ENCODE measurements around the gene ELL.

DNA sequence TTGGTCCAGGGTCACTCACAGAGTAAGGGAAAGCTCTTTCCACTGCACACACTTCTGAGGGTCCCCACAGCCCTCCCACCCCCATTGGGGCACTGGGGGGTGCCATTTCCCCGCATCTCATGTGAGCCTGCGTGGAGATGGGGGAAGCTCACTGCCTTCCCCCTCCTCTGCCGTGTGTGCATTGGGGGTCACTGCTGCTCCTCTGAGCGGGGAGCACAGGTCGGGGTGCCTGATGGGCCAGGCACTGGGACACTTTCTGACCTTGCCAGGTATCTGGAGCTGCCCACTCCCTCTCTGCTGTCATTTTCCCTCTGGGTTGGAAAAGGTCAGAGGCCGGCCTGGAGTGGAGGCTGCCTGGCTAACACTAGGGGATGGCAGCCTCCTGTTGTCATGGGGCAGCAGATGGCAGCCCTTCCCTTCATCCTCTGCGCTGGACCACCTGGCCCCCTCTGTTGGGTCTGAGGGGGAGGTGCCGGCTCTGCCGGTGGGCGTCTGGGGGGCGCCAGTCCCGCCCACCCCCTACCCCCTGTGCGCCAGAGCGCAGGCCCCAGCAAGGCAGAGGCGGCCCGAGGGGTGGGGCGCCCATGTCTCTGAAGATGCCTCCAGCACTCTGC is 93.6 kb downstream of the ELL start:
- no peak for TF ChIP-seq POLR2A (IDR thresholded peaks at IDR 0.05)
- TF ChIP-seq, protein P1, sequence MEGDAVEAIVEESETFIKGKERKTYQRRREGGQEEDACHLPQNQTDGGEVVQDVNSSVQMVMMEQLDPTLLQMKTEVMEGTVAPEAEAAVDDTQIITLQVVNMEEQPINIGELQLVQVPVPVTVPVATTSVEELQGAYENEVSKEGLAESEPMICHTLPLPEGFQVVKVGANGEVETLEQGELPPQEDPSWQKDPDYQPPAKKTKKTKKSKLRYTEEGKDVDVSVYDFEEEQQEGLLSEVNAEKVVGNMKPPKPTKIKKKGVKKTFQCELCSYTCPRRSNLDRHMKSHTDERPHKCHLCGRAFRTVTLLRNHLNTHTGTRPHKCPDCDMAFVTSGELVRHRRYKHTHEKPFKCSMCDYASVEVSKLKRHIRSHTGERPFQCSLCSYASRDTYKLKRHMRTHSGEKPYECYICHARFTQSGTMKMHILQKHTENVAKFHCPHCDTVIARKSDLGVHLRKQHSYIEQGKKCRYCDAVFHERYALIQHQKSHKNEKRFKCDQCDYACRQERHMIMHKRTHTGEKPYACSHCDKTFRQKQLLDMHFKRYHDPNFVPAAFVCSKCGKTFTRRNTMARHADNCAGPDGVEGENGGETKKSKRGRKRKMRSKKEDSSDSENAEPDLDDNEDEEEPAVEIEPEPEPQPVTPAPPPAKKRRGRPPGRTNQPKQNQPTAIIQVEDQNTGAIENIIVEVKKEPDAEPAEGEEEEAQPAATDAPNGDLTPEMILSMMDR (IDR thresholded peaks at IDR 0.05): no peak
- no peak for TF ChIP-seq EP300 (IDR thresholded peaks at IDR 0.05)
- TF ChIP-seq POLR2AphosphoS5 (IDR thresholded peaks at IDR 0.05): no peak

All from upper lobe of left lung (tissue), 4 donors.